Left ventricle myocardium inferior (tissue), 1 donor: ENCODE results near the gene NMS. TPM values are rescaled to one million over a fixed set of nuclear protein-coding genes. Genes with fewer than 3 reads are reported as not detected.

ENCODE experiments used
- DNase-seq: peaks from one replicate; pipeline ENCODE4 v3.0.0-alpha.2; 2020
- H3K27ac ChIP-seq: fragments of 200-600 bp; replicated peaks from 2 replicates; pipeline ENCODE4 v1.8.0; 2021
- H3K27me3 ChIP-seq: fragments of 200-600 bp; 2 replicates; pipeline ENCODE4 v1.8.0; 2021; ENCODE audit warnings: low read depth
- H3K36me3 ChIP-seq: fragments of 200-600 bp; 2 replicates; pipeline ENCODE4 v1.8.0; 2021
- H3K4me1 ChIP-seq: fragments of 200-600 bp; 2 replicates; pipeline ENCODE4 v1.8.0; 2021
- H3K4me3 ChIP-seq: fragments of 200-600 bp; 2 replicates; pipeline ENCODE4 v1.8.0; 2021; ENCODE audit warnings: mild to moderate bottlenecking, moderate library complexity
- H3K9me3 ChIP-seq: fragments of 200-600 bp; replicated peaks from 2 replicates; pipeline ENCODE4 v1.8.0; 2021
- CTCF ChIP-seq: fragments of 200-600 bp; IDR thresholded peaks from 2 replicates; pipeline ENCODE4 v1.8.0; 2021; ENCODE audit warnings: antibody characterized with exemption, mild to moderate bottlenecking, borderline replicate concordance
- intact Hi-C: fragments of 100-400 bp; cut with micrococcal nuclease; formaldehyde crosslinking; loops from one replicate; pipeline ENCODE4 v1.11.0; 2022
- total RNA-seq: library from RNA; stranded (reverse); fragmentation: NEBNext Ultra II Directional; extraction: Animal tissue kit (Norgen Biotek cat#: 25700); gene quantifications from one replicate; pipeline ENCODE4 v1.2.1, GENCODE V29; 2021
- donor health status: DM: no; HTN: yes; CAD: no; lungs with severe emphysema.

NMS gene
- total RNA-seq, 1 donor from 2014 or later: not detected

- no peak for TF ChIP-seq CTCF
- H3K36me3 ChIP-seq: no peaks in the 10 kb centered on the region
- H3K9me3 ChIP-seq: no peaks in the 10 kb centered on the region
- H3K27me3 ChIP-seq: peaks cover 21% of the 10 kb centered on the region
- H3K27ac ChIP-seq: no peak overlapping the region
- intact Hi-C loops: no loop called here
- no peak for DNase-seq
- no peak overlapping the region for H3K4me3 ChIP-seq
- H3K4me1 ChIP-seq: no peaks in the 10 kb centered on the region
These were observed 14.1 kb downstream of the NMS start for GRCh38 chr2:100484390-100484789.

DNA sequence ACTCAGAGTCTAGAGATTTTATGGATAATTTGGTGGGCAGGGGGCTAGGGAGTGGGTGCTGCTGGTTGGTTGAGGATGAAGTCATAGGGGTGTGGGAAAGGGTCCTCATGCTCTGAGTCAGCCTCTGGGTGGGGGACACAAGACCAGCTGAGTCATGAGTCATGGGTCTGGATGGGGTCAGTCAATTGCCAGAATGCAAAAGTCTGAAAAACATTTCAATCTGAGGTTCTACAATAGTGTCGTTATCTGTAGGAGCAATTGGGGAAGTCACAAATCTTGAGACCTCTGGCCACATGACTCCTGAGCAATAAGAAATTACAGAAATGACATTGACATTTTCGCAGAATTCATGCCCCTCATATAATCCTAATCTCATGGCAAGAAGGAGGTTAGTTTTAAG, 15.1 kb downstream of the NMS start:
- H3K27me3 ChIP-seq: peaks cover 11% of the 10 kb centered on the region
- peaks cover 4% of the 10 kb centered on the region for H3K9me3 ChIP-seq
- H3K36me3 ChIP-seq: no peaks in the 10 kb centered on the region
- intact Hi-C loops: no loop called here
- no peak for TF ChIP-seq CTCF
- H3K27ac ChIP-seq: no peak overlapping the region
- no peak for DNase-seq
- H3K4me3 ChIP-seq: no peak overlapping the region
- no peaks in the 10 kb centered on the region for H3K4me1 ChIP-seq

DNA sequence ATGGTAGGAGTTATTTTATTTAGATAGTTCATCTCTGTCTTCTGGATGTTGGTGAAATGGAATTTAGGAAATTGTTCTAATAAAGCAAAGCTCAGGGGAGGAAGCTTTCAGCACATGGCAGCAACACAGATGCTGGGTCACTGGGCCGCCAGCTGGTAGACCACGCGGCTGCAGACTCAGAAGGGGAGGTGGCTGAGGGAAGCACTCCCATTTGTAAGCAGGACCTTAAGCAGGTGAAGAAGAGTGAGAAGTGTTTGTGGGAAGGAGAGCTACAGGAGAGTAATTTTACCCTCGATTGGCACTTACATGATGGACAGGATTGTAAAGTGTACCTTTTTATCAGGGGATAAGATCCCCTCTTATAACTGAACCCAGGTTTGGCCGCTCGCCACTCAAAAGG, 24.4 kb downstream of the NMS start:
- Histone ChIP-seq H3K9me3 (peaks cover 15% of the 10 kb centered on the region), H3K4me1 (no peaks in the 10 kb centered on the region), H3K36me3 (no peaks in the 10 kb centered on the region), H3K27me3 (peaks cover 35% of the 10 kb centered on the region), H3K27ac (no peak overlapping the region), H3K4me3 (no peak overlapping the region)
- no peak for TF ChIP-seq CTCF
- DNase-seq: no peak
- intact Hi-C loops: no loop called here

- H3K36me3 ChIP-seq: no peaks in the 10 kb centered on the region
- TF ChIP-seq CTCF: no peak
- intact Hi-C loops: no loop called here
These were observed 32.5 kb downstream of the NMS start for GRCh38 chr2:100502782-100503181.

DNA sequence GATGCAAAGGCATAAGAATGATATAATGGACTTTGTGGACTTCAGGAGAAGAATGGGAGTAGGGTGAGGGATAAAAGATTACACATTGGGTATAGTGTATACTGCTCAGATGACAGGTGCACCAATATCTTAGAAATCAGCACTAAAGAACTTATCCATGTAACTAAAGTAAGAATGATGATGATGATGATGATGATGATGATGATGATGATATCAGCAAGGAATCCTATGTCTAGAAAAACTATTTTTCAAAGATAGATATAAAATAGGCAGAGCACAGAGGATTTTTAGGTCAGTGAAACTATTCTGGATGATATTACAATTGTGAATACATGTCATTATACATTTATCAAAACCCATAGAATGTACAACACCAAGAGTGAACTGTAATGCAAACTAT, 34.3 kb downstream of the NMS start:
- TF ChIP-seq CTCF: no peak
- no peaks in the 10 kb centered on the region for H3K27me3 ChIP-seq
- H3K4me1 ChIP-seq: no peaks in the 10 kb centered on the region
- H3K4me3 ChIP-seq: no peak overlapping the region
- no peak for DNase-seq
- H3K9me3 ChIP-seq: peaks cover 53% of the 10 kb centered on the region
- no peaks in the 10 kb centered on the region for H3K36me3 ChIP-seq
- no peak overlapping the region for H3K27ac ChIP-seq
- intact Hi-C loops: no loop called here

More at GRCh38 chr2:100502782-100503181, 32.5 kb downstream of the NMS start:
- no peak for DNase-seq
- H3K27me3 ChIP-seq: no peaks in the 10 kb centered on the region
- H3K4me1 ChIP-seq: no peaks in the 10 kb centered on the region
- no peak overlapping the region for H3K4me3 ChIP-seq
- peaks cover 54% of the 10 kb centered on the region for H3K9me3 ChIP-seq
- no peak overlapping the region for H3K27ac ChIP-seq

GRCh38 chr2:100509066-100509465, 38.8 kb downstream of the NMS start:
- H3K4me3 ChIP-seq: no peak overlapping the region
- no peaks in the 10 kb centered on the region for H3K27me3 ChIP-seq
- H3K27ac ChIP-seq: no peak overlapping the region
- intact Hi-C loops: no loop called here
- no peaks in the 10 kb centered on the region for H3K36me3 ChIP-seq
- DNase-seq: no peak
- no peak for TF ChIP-seq CTCF
- peaks cover 28% of the 10 kb centered on the region for H3K9me3 ChIP-seq
- no peaks in the 10 kb centered on the region for H3K4me1 ChIP-seq
